Femur (tissue), 1 donor: ENCODE results near the gene RHCG.

Experiments used
- DNase-seq: peaks from one replicate; pipeline ENCODE4 v3.0.0-alpha.2; 2017

The RHCG gene

DNA sequence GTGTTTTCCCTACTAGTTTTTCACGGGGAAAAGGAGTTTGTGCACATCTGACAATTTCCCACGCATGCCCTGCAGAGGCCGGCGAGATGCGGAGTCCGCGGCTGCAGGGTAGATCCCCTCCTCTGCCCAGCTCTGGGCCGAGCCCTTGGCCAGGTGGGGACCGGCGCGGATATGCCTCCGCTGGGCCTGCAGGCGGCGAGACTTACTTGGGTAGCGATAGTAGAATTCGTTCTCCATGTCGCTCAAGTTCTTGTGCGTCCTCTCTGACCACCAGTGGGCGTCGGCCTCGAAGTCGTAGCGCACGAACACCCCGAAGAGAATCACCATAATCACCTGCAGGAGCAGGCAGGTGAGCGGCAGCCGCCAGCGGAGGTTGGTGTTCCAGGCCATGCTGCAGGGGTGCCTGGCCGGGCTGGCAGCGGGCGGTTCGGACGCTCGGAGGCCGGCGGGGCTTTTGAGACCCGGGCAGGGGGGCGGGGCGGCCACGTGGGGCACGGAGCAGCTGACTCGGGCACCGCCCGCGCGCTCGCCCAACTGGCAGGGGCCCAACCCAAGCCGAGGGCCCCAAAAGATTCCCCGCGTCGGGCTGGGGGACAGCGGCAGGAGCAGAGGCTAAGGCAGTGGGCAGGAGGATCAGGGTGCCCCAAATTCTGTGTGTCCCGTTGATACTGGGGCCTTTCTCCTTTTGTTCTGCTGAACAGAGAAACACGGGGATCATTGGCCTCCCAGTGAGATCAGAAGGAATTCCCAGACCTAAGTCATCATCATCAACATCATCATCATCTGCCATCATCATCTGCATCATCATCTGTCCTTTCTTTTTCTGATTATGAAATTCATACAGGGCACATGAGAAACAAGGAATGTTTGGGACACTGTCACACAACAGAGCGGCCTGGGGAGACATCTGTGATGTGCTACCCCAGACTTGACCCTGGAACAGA, at the start of gene RHCG:
Gene RHCG (minus strand): TSS at position 429 of the 944 bp plus-strand sequence. CDS start 39 bp downstream, at position 390.
- DNase-seq = no peak

DNA sequence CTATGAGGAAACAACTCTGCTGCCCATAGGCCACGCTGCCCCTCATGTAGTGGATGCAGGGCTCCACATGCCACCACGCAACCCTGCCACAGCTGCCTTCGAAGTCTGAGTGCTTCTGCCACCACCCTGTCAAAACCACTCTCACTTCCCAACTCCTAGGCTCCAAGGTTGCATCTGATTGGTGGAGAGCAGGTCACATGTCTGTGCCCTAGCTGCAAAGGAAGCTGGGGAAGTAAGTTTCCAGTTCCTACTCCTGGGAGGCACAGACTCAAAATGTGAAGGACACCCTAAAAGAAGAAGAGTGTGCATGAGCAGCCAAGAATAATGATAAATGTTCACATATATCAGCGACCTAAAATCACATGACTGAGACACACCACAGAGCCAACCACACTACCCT, 47.0 kb upstream of the RHCG start:
- DNase-seq = no peak

GRCh38 chr15:89542369-89542768, 46.0 kb upstream of the RHCG start:
- DNase-seq = no peak

GRCh38 chr15:89539027-89539426, 42.6 kb upstream of the RHCG start:
- no peak for DNase-seq

DNA sequence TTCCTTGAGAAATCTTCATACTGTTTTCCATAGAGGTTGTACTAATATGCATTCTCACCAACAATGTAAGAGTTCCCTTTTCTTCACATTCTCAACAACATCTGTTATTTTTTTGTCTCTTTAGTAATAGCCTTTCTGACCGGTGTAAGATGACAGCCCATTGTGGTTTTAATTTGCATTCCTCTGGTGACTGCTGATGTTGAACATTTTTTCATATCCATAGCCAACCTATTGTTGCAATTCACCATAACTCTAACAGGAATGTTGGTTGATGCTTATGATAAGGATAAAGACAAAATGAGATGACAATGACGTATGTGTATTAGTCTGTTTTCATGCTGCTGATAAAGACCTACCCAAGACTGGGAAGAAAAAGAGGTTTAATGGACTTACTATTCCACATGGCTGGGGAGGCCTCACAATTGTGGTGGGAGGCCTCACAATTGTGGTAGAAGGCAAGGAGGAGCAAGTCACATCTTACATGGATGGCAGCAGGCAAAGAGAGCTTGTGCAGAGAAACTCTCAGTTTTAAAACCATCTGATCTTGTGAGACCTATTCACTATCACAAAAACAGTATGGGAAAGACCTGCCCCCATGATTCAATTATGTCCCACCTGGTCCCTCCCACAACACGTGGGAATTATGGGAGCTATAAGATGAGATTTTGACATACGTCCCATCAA, 37.6 kb upstream of the RHCG start:
- no peak for DNase-seq

GRCh38 chr15:89531796-89532537, 35.6 kb upstream of the RHCG start:
- no peak for DNase-seq

- DNase-seq = no peak
Observed at GRCh38 chr15:89530976-89531375, 34.6 kb upstream of the RHCG start.

DNA sequence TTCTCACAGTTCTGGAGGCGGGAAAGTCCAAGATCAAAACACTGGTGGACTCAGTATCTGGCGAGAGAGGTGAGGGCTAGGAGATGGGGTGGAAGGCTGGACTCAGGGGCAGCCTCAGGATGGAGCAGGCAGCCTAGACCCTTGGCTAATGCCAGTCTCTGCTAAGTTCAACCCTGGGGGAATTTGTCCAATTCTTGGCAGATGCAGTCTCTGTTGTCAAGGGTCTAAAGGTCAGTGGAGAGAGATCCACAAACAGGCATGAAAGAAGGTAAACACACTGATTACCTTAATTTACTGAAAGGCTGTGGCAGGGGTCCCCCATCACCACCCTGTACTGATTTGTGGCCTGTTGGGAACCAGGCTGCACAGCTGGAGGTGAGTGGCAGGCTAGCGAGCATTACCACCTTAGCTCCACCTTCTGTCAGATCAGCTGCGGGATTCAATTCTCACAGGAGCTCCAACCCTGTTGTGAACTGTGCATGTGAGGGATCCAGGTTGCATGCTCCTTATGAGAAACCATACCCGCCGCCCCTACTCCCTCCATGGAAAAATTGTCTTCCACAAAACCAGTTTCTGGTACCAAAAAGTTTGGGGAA, 32.5 kb upstream of the RHCG start:
- DNase-seq = no peak

DNA sequence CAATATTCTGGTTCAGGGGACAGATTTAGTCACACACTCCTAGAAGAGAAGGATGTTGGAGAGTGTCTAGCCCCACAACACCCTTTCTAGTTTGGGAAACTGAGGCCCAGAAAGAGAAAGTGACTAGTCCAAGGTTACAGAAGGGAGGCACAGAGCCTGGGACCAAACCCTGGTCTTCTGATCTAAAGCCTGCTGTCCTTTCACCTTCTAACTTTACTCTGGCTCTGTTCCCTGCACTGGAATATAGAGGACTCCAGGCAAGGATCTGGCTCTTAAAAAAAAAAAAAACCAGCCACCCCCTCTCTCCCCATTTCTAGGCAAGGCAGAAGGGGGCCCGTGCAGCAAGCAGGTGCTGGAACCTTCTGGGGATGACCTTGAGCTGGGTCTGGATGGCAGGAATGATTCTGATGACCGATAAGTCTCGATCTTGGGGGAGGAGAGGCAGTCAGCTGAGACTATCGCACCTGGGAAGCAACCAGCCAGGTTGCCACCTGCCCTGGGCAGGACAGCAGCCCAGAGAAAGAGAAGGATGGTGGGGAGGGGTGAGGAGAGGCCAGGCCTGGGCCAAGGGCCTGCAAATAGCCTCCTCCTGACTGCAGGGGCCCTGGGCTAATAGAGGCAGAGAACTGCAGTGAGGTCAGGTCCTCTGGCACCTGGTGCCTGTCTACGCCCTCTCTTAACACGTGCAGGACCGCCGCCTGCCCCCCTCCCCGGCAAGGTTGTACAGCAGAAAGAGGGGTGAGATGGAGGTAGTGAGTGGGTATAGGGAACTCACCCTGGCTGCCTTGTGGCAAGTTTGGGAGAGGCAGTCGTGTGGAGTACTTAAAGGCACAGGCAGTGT, 30.4 kb upstream of the RHCG start:
- no peak for DNase-seq

DNA sequence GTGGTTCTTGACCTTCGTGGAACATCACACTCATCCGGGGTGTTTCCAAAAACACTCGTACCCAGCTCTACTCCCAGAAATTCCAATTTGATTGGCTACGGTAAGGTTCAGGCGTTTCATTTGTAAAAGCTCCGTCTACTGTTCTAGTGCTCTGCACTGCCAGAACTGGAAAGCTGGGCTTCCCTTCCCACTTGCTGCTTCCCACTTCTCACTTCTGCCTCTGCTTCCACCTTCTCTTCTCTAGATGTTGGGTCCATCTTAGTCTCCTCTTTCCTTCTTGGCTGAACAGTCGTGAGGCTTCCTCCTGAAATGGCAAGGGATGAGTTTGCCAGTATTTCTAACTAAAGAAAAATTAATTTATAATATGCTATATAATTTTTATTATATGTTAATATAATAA, 29.8 kb upstream of the RHCG start:
- DNase-seq = no peak

- no peak for DNase-seq
Observed at GRCh38 chr15:89524184-89524583, 27.8 kb upstream of the RHCG start.

- DNase-seq = no peak
Observed at GRCh38 chr15:89523101-89523500, 26.7 kb upstream of the RHCG start.

DNA sequence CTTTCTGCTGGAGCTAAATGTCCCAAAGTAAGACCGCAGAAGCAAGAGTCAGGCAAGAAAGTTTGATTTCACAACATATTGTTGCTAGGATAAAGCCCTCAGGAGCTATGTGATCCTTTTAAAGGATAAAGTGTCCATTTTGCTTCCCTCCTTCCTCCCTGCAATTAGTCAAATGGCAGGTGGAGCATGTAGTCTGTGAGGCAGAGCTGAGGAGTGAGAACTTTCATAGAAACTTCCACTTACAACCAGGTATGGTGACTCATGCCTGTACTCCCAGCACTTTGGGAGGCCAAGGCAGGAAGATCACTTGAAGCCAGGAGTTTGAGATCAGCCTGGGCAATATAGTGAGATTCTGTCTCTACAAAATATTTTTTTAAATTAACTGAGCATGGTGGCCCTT, 25.2 kb upstream of the RHCG start:
- DNase-seq = no peak

- DNase-seq = no peak
Observed at GRCh38 chr15:89515477-89515876, 19.1 kb upstream of the RHCG start.

GRCh38 chr15:89514596-89515406, 18.4 kb upstream of the RHCG start:
- DNase-seq = no peak

DNA sequence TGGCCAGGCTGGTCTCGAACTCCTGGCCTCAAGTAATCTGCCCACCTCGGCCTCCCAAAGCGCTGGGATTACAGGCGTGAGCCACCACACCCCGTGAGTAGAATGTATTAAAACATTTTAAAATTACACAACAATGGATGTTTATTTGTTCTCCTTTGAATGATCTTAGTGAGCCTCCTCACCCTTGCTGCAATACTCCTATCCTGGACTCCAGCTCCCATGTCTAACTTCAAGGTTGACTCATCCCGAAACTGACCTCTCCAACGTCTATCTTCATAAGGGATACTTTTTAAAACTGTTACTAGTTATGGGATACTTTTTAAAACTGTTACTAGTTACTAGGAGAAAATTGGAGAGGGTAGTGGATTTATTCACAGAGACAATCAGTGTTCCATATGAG, 17.8 kb upstream of the RHCG start:
- DNase-seq = no peak

GRCh38 chr15:89513284-89513683, 16.9 kb upstream of the RHCG start:
- no peak for DNase-seq

DNA sequence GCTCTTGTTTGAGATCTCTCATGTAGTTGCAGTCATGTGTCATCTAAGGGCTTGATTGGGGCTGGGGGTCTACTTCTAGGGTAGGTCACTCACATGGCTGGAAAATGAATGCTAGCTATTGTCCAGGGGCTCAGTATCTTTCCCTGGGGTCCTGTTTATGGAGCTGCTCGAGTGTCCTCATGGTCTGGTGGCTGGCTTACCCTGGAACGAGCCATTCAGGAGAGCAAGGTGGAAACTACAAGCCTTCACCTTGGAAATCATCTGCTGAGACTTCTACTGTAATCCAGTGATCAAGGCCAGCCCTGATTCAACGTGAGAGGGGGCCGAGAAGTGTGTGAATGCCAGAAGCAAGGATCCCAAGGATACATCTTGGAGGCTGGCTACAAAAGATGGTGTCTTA, 16.2 kb upstream of the RHCG start:
- no peak for DNase-seq

DNA sequence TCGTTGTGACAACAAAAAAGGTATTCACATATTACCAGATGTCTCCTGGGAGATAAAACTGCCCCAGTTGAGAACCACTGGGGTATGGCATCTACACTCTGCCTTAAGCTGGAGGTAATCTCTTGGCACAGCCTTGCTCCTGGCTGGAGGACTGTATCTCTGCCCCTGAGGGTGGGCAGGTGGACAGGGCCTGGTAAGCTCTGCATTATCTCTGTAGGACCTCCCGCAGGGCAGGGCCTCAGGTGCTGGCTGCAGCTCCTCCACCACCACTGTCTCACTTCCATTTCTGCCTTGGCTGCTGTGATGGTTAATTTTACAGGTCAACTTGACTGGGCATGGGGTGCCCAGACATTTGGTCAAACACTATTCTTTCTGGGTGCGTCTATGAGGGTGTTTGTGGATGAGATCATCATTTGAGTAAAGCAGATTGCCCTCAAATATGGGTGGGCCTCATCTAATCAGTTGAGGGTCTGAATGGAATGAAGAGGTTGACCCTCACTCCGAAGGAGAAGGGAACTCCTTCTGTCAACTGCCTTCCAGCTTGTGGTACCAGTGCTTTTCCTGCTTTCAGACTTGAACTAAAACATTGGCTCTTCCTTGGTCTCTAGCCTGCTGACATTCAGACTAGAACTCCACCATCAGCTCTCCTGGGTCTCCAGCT, 9.8 kb upstream of the RHCG start:
- DNase-seq = no peak

GRCh38 chr15:89504166-89504565, 7.8 kb upstream of the RHCG start:
- DNase-seq = no peak
